Trophoblast cell (in vitro differentiated cells and primary cell): ENCODE results near the gene NXN.
"Not testable (repeated sequence)": the region's sequence is repeated elsewhere in the genome, so short reads cannot be mapped to it uniquely, and the experiment has no call there.

Experiments used
- DNase-seq, 2 donors: peaks; one replicate each; pipeline ENCODE4 v3.0.0-alpha.2; 2016
- H2AFZ ChIP-seq: 2 replicates; pipeline ENCODE4 v1.6.1; 2013; ENCODE audit warnings: low read length, moderate library complexity, mild to moderate bottlenecking; ENCODE audit not compliant: insufficient read depth, poor library complexity
- H2AK5ac ChIP-seq: 2 replicates; pipeline ENCODE4 v1.6.1; 2013; ENCODE audit warnings: mild to moderate bottlenecking, low read length
- H2BK120ac ChIP-seq: 2 replicates; pipeline ENCODE4 v1.6.1; 2013; ENCODE audit warnings: low read length, mild to moderate bottlenecking, moderate library complexity; ENCODE audit not compliant: insufficient read depth, poor library complexity
- H2BK12ac ChIP-seq: 2 replicates; pipeline ENCODE4 v1.6.1; 2013; ENCODE audit warnings: mild to moderate bottlenecking, low read length, moderate library complexity
- H2BK5ac ChIP-seq: 2 replicates; pipeline ENCODE4 v1.6.1; 2013; ENCODE audit warnings: low read length, low read depth, moderate library complexity, mild to moderate bottlenecking; ENCODE audit not compliant: poor library complexity
- H3K14ac ChIP-seq: 2 replicates; pipeline ENCODE4 v1.6.1; 2013; ENCODE audit warnings: mild to moderate bottlenecking, low read length
- H3K18ac ChIP-seq: 2 replicates; pipeline ENCODE4 v1.6.1; 2013; ENCODE audit warnings: mild to moderate bottlenecking, low read length
- H3K23ac ChIP-seq: 2 replicates; pipeline ENCODE4 v1.6.1; 2013; ENCODE audit warnings: low read length
- H3K27ac ChIP-seq: 2 replicates; pipeline ENCODE4 v1.5.1; 2013; ENCODE audit warnings: low read depth, mild to moderate bottlenecking, inconsistent platforms, low read length, moderate library complexity
- H3K27me3 ChIP-seq: 2 replicates; pipeline ENCODE4 v1.6.1; 2013; ENCODE audit warnings: inconsistent platforms, mild to moderate bottlenecking, low read length, moderate library complexity; ENCODE audit not compliant: insufficient read depth
- H3K36me3 ChIP-seq, 2 experiments: 1 replicate in 1 of 2; 2 replicates in 1 of 2; pipeline ENCODE4 v1.6.1; 2013; ENCODE audit warnings: low read length in 2 of 2, mild to moderate bottlenecking in 2 of 2, moderate library complexity in 1 of 2; ENCODE audit not compliant: insufficient read depth in 2 of 2, control insufficient read depth in 1 of 2
- H3K4ac ChIP-seq: 2 replicates; pipeline ENCODE4 v1.6.1; 2013; ENCODE audit warnings: low read depth, mild to moderate bottlenecking, low read length, moderate library complexity
- H3K4me1 ChIP-seq, 2 experiments: 1 replicate in 1 of 2; 2 replicates in 1 of 2; pipeline ENCODE4 v1.6.1; 2013; ENCODE audit warnings: low read length in 2 of 2, mild to moderate bottlenecking in 2 of 2, moderate library complexity in 1 of 2; ENCODE audit not compliant: insufficient read depth in 2 of 2, control insufficient read depth in 1 of 2
- H3K4me2 ChIP-seq: 2 replicates; pipeline ENCODE4 v1.6.1; 2013; ENCODE audit warnings: inconsistent platforms, mild to moderate bottlenecking, low read length, moderate library complexity
- H3K4me3 ChIP-seq: 2 replicates; pipeline ENCODE4 v1.5.1; 2013; ENCODE audit warnings: mild to moderate bottlenecking, low read depth, low read length, inconsistent platforms
- H3K79me1 ChIP-seq: one replicate; pipeline ENCODE4 v1.6.1; 2013; ENCODE audit warnings: low read length
- H3K79me2 ChIP-seq: 2 replicates; pipeline ENCODE4 v1.6.1; 2013; ENCODE audit warnings: low read length, mild to moderate bottlenecking; ENCODE audit not compliant: control insufficient read depth, insufficient read depth, poor library complexity
- H3K9ac ChIP-seq: 2 replicates; pipeline ENCODE4 v1.6.1; 2013; ENCODE audit warnings: mild to moderate bottlenecking, low read length
- H3K9me3 ChIP-seq: 2 replicates; pipeline ENCODE4 v1.6.1; 2013; ENCODE audit warnings: low read depth, mild to moderate bottlenecking, control low read depth, inconsistent platforms, low read length; ENCODE audit not compliant: insufficient read depth
- H4K12ac ChIP-seq: 2 replicates; pipeline ENCODE4 v1.6.1; 2013; ENCODE audit warnings: low read depth, mild to moderate bottlenecking, low read length, moderate library complexity
- H4K8ac ChIP-seq: 2 replicates; pipeline ENCODE4 v1.6.1; 2013; ENCODE audit warnings: low read depth, mild to moderate bottlenecking, low read length, moderate library complexity
- H4K91ac ChIP-seq: one replicate; pipeline ENCODE4 v1.6.1; 2013; ENCODE audit warnings: low read depth, mild to moderate bottlenecking, low read length, moderate library complexity
- WGBS: extraction: QIAGEN DNeasy Blood & Tissue Kit; methylation state at CpG from one replicate; pipeline ENCODE4 v1.1.7; 2013; ENCODE audit warnings: missing lambda C conversion rate; ENCODE audit not compliant: insufficient read length, insufficient coverage; ENCODE audit errors: extremely low coverage; 5-methylcytosine and 5-hydroxymethylcytosine counted together

NXN gene

GRCh38 chr17:924306-924705 is 55.3 kb downstream of the NXN start:
- not testable (repeated sequence) for H3K4ac ChIP-seq, H3K79me2 ChIP-seq, H3K4me2 ChIP-seq, H3K27ac ChIP-seq, H3K9ac ChIP-seq, H3K23ac ChIP-seq, H3K14ac ChIP-seq, H2BK12ac ChIP-seq, DNase-seq, H3K4me3 ChIP-seq, H3K79me1 ChIP-seq, H4K8ac ChIP-seq, H3K27me3 ChIP-seq, H3K36me3 ChIP-seq, H4K91ac ChIP-seq, H2BK5ac ChIP-seq, H2AFZ ChIP-seq, H2AK5ac ChIP-seq, H3K18ac ChIP-seq, H4K12ac ChIP-seq, H3K9me3 ChIP-seq, H2BK120ac ChIP-seq
- no CpG with 5 or more reads among the region's 15 CpGs for WGBS
- H3K4me1 ChIP-seq, result peaks cover 21 to 23% of the 10 kb centered on the region in 2 experiments

DNA sequence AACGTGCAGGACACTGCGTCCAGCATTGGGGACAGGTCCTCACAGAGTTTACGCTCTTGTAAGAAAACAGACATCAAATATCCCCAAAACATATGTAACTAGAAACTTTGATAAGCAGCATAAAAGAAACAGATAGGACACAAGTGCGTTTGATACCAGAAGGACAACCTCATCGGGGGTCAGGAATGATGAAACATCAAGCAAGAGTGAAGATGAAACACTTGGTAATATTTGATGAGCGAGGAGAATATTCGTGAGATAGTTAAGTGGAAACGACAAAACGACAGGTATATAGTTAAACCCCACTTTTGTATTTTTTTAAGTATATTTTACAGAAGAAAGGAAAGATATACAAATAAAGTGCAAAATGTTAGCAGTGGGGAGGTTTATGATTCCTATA is 55.9 kb downstream of the NXN start:
- WGBS, result 100% methylated on average over 2 of the region's 9 CpGs
- Histone ChIP-seq H4K12ac (no peak overlapping the region), H3K79me2 (peaks cover 8% of the 10 kb centered on the region)

DNA sequence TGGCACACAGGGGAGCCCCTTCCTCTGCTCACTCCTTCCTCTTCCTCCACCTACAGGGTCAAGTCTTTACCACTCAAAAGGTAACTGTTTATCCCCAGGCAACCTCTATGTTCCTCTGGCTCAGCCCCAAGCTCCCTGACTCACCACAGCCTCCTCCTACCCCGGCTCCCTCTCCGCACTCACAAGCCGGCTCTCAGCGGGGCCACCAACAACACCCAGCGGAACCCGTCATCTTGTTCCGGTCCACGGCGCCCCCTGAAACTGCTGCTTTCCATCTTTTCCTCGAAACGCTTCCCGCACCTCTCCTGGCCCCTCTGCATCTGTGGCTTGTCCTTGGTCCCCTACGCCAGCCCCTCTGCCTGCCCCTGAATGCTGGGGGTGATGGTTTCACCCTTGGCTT is 58.4 kb downstream of the NXN start:
- no peaks in the 10 kb centered on the region for H3K27me3 ChIP-seq
- H3K4ac ChIP-seq, result peak overlapping the region; percentile 66
- H4K12ac ChIP-seq, result peak overlapping the region; percentile 20
- H3K14ac ChIP-seq, result no peak overlapping the region
- no peak overlapping the region for H2BK120ac ChIP-seq
- peaks cover 10% of the 10 kb centered on the region in 2 experiments for H3K4me1 ChIP-seq
- H3K9me3 ChIP-seq, result no peaks in the 10 kb centered on the region
- no peaks in the 10 kb centered on the region for H3K79me1 ChIP-seq
- H3K4me3 ChIP-seq, result no peak overlapping the region
- H3K9ac ChIP-seq, result no peak overlapping the region
- H3K27ac ChIP-seq, result no peak overlapping the region
- H3K4me2 ChIP-seq, result no peak overlapping the region
- H3K36me3 ChIP-seq, result peaks cover 4 to 5% of the 10 kb centered on the region in 2 experiments
- no peak overlapping the region for H4K8ac ChIP-seq
- no peak overlapping the region for H2BK5ac ChIP-seq
- H3K18ac ChIP-seq, result peak overlapping the region; percentile 66
- no peak overlapping the region for H4K91ac ChIP-seq
- H3K79me2 ChIP-seq, result peaks cover 14% of the 10 kb centered on the region
- WGBS, result no CpG with 5 or more reads among the region's 13 CpGs
- H3K23ac ChIP-seq, result no peak overlapping the region
- no peak overlapping the region for H2AK5ac ChIP-seq
- H2BK12ac ChIP-seq, result no peak overlapping the region
- DNase-seq, result no peak
- peak overlapping the region; percentile 19 for H2AFZ ChIP-seq

More for the DNA sequence above, 55.9 kb downstream of the NXN start:
- Histone ChIP-seq H2BK12ac (no peak overlapping the region), H3K36me3 (peaks cover 4 to 5% of the 10 kb centered on the region in 2 experiments), H3K27ac (no peak overlapping the region), H3K14ac (no peak overlapping the region), H2BK120ac (no peak overlapping the region), H4K91ac (no peak overlapping the region), H2BK5ac (no peak overlapping the region), H3K23ac (no peak overlapping the region), H3K79me1 (peaks cover 6% of the 10 kb centered on the region), H3K9me3 (no peaks in the 10 kb centered on the region), H2AFZ (no peak overlapping the region), H3K9ac (no peak overlapping the region), H4K8ac (no peak overlapping the region), H3K4me1 (peaks cover 21 to 23% of the 10 kb centered on the region in 2 experiments), H3K4me3 (no peak overlapping the region), H2AK5ac (no peak overlapping the region), H3K27me3 (no peaks in the 10 kb centered on the region), H3K4ac (no peak overlapping the region), H3K4me2 (no peak overlapping the region), H3K18ac (no peak overlapping the region)
- DNase-seq, result no peak

- Histone ChIP-seq H2BK5ac (no peak overlapping the region), H2BK12ac (no peak overlapping the region), H4K8ac (no peak overlapping the region), H3K23ac (no peak overlapping the region), H3K4ac (peak overlapping the region; percentile 24), H4K91ac (no peak overlapping the region), H2BK120ac (no peak overlapping the region), H3K9me3 (no peaks in the 10 kb centered on the region), H3K79me2 (peaks cover 14% of the 10 kb centered on the region), H2AK5ac (no peak overlapping the region), H3K4me2 (no peak overlapping the region), H3K14ac (no peak overlapping the region), H3K18ac (peak overlapping the region; percentile 53), H3K79me1 (no peaks in the 10 kb centered on the region), H3K4me3 (no peak overlapping the region), H4K12ac (no peak overlapping the region), H2AFZ (no peak overlapping the region), H3K27me3 (no peaks in the 10 kb centered on the region), H3K9ac (no peak overlapping the region), H3K4me1 (peaks cover 7 to 10% of the 10 kb centered on the region in 2 experiments), H3K36me3 (peaks cover 4 to 5% of the 10 kb centered on the region in 2 experiments), H3K27ac (no peak overlapping the region)
- no CpG with 5 or more reads among the region's 16 CpGs for WGBS
- DNase-seq, result no peak
These were observed 59.4 kb downstream of the NXN start for GRCh38 chr17:920190-920589.
